Measurements from ENCODE around the gene CTNND2.
A peak's percentile ranks its signal among the peaks of the same experiment; 100 is the strongest.

Gene CTNND2

DNA sequence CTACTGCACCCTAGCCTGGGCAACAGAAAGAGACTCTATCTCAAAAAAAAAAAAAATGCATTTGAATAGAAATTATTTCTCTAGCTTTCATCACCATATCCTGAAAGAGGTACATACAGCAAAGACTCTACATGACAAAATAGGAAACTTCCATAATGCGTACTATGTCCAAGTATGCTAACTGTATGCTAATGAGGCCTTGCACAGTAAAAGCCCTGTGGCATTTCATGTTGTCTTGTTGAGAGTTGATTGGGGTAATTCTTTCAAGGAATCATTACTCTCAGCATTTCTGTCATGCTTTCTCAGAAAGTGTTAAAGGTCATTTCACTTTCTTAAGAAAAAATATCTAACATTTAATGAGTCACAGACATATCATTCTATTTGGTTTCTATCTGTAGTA is 393.4 kb downstream of the CTNND2 start:
- H3K9me3 ChIP-seq (ENCODE audit: control insufficient read depth, low read length): no peaks in the 10 kb centered on the region
- peaks cover 7% of the 10 kb centered on the region for H3K4me1 ChIP-seq (ENCODE audit: control insufficient read depth, insufficient read depth, low read length, poor library complexity, severe bottlenecking)
- H3K36me3 ChIP-seq (ENCODE audit: control insufficient read depth, insufficient read depth, low read length): no peaks in the 10 kb centered on the region
- H3K27ac ChIP-seq (ENCODE audit: low read depth, low read length, severe bottlenecking): no peak overlapping the region
- WGBS, 2 experiments (ENCODE audit: insufficient coverage in 2 of 2): 100% methylated on average over 1 of the region's 1 CpG; no CpG with 5 or more reads in 1 of the 2 experiments
- no peak overlapping the region for H3K4me3 ChIP-seq (ENCODE audit: extremely low read depth, insufficient read depth, low read length, poor library complexity, severe bottlenecking)

- Histone ChIP-seq H3K4me3 (ENCODE audit: extremely low read depth, insufficient read depth, low read length, poor library complexity, severe bottlenecking) (no peak overlapping the region), H3K36me3 (ENCODE audit: control insufficient read depth, insufficient read depth, low read length) (no peaks in the 10 kb centered on the region), H3K4me1 (ENCODE audit: control insufficient read depth, insufficient read depth, low read length, poor library complexity, severe bottlenecking) (peaks cover 7% of the 10 kb centered on the region), H3K27ac (ENCODE audit: low read depth, low read length, severe bottlenecking) (no peak overlapping the region), H3K9me3 (ENCODE audit: control insufficient read depth, low read length) (no peaks in the 10 kb centered on the region)
- WGBS, 2 experiments (ENCODE audit: insufficient coverage in 2 of 2): 85 to 93% methylated on average over 3 to 5 of the region's 7 CpGs
These were observed 394.5 kb downstream of the CTNND2 start for GRCh38 chr5:11509793-11510192.

DNA sequence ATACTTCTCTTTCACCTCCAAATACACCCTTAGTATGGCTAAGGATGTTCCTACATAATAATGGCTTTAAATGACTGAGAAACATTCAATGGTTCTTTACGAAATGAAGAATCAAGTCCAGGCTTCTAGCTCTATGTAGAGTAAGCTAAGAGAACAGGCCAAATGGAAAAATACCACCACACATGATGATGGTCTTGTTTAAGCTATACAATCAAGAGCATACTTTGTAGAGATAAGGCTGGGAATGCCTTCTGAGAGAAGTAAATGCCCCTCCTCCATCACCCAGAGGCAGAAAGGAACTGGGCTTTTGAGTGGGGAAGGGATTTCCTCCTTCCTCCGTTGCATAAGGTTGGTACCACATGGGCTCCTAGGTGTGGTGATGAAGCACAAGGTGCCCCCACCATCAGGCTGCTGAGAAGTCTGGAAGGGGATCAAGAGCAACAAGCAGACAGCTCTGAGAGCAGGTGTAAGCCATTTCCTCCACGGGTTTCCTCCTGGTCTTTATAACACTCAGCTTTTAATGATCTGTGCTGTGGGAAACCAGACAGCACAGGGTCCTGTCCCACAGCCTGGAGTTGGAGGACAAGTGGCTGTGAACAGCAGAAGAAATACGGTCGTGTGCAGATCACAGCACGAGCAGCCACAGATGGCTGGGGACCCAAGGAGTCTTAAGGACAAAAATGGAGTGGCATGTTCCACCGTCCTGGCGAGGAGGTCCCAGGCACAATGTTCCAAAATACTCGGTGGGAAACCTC is 396.9 kb downstream of the CTNND2 start:
- no peaks in the 10 kb centered on the region for H3K36me3 ChIP-seq (ENCODE audit: control insufficient read depth, insufficient read depth, low read length)
- H3K27ac ChIP-seq (ENCODE audit: low read depth, low read length, severe bottlenecking): no peak overlapping the region
- peaks cover 7% of the 10 kb centered on the region for H3K4me1 ChIP-seq (ENCODE audit: control insufficient read depth, insufficient read depth, low read length, poor library complexity, severe bottlenecking)
- no peak overlapping the region for H3K4me3 ChIP-seq (ENCODE audit: extremely low read depth, insufficient read depth, low read length, poor library complexity, severe bottlenecking)
- no peaks in the 10 kb centered on the region for H3K9me3 ChIP-seq (ENCODE audit: control insufficient read depth, low read length)
- 91 to 94% methylated on average over 6 of the region's 9 CpGs for WGBS, 2 experiments (ENCODE audit: insufficient coverage in 2 of 2)

GRCh38 chr5:11504886-11505193 is 399.4 kb downstream of the CTNND2 start:
- 85% methylated on average over 2 of the region's 3 CpGs; no CpG with 5 or more reads in 1 of the 2 experiments for WGBS, 2 experiments (ENCODE audit: insufficient coverage in 2 of 2)
- H3K36me3 ChIP-seq (ENCODE audit: control insufficient read depth, insufficient read depth, low read length): no peaks in the 10 kb centered on the region
- H3K27ac ChIP-seq (ENCODE audit: low read depth, low read length, severe bottlenecking): peak overlapping the region; percentile 59
- peaks cover 7% of the 10 kb centered on the region for H3K4me1 ChIP-seq (ENCODE audit: control insufficient read depth, insufficient read depth, low read length, poor library complexity, severe bottlenecking)
- no peak overlapping the region for H3K4me3 ChIP-seq (ENCODE audit: extremely low read depth, insufficient read depth, low read length, poor library complexity, severe bottlenecking)
- H3K9me3 ChIP-seq (ENCODE audit: control insufficient read depth, low read length): no peaks in the 10 kb centered on the region

- H3K36me3 ChIP-seq (ENCODE audit: control insufficient read depth, insufficient read depth, low read length): no peaks in the 10 kb centered on the region
- WGBS, 2 experiments (ENCODE audit: insufficient coverage in 2 of 2): 92 to 95% methylated on average over 6 to 7 of the region's 12 CpGs
- H3K27ac ChIP-seq (ENCODE audit: low read depth, low read length, severe bottlenecking): peak overlapping the region; percentile 59
- H3K4me3 ChIP-seq (ENCODE audit: extremely low read depth, insufficient read depth, low read length, poor library complexity, severe bottlenecking): no peak overlapping the region
- H3K9me3 ChIP-seq (ENCODE audit: control insufficient read depth, low read length): no peaks in the 10 kb centered on the region
- H3K4me1 ChIP-seq (ENCODE audit: control insufficient read depth, insufficient read depth, low read length, poor library complexity, severe bottlenecking): peaks cover 7% of the 10 kb centered on the region
These were observed 400.0 kb downstream of the CTNND2 start for GRCh38 chr5:11504065-11504885.

GRCh38 chr5:11502783-11503182 is 401.5 kb downstream of the CTNND2 start:
- H3K9me3 ChIP-seq (ENCODE audit: control insufficient read depth, low read length): no peaks in the 10 kb centered on the region
- no peak overlapping the region for H3K4me3 ChIP-seq (ENCODE audit: extremely low read depth, insufficient read depth, low read length, poor library complexity, severe bottlenecking)
- no peak overlapping the region for H3K27ac ChIP-seq (ENCODE audit: low read depth, low read length, severe bottlenecking)
- H3K36me3 ChIP-seq (ENCODE audit: control insufficient read depth, insufficient read depth, low read length): no peaks in the 10 kb centered on the region
- H3K4me1 ChIP-seq (ENCODE audit: control insufficient read depth, insufficient read depth, low read length, poor library complexity, severe bottlenecking): peaks cover 7% of the 10 kb centered on the region
- 100% methylated on average over 1 to 2 of the region's 2 CpGs for WGBS, 2 experiments (ENCODE audit: insufficient coverage in 2 of 2)

GRCh38 chr5:11497651-11498050 is 406.6 kb downstream of the CTNND2 start:
- Histone ChIP-seq H3K36me3 (ENCODE audit: control insufficient read depth, insufficient read depth, low read length) (no peaks in the 10 kb centered on the region), H3K9me3 (ENCODE audit: control insufficient read depth, low read length) (no peaks in the 10 kb centered on the region), H3K4me1 (ENCODE audit: control insufficient read depth, insufficient read depth, low read length, poor library complexity, severe bottlenecking) (no peaks in the 10 kb centered on the region), H3K4me3 (ENCODE audit: extremely low read depth, insufficient read depth, low read length, poor library complexity, severe bottlenecking) (no peak overlapping the region), H3K27ac (ENCODE audit: low read depth, low read length, severe bottlenecking) (no peak overlapping the region)
- WGBS, 2 experiments (ENCODE audit: insufficient coverage in 2 of 2): 78 to 100% methylated on average over 1 of the region's 1 CpG

DNA sequence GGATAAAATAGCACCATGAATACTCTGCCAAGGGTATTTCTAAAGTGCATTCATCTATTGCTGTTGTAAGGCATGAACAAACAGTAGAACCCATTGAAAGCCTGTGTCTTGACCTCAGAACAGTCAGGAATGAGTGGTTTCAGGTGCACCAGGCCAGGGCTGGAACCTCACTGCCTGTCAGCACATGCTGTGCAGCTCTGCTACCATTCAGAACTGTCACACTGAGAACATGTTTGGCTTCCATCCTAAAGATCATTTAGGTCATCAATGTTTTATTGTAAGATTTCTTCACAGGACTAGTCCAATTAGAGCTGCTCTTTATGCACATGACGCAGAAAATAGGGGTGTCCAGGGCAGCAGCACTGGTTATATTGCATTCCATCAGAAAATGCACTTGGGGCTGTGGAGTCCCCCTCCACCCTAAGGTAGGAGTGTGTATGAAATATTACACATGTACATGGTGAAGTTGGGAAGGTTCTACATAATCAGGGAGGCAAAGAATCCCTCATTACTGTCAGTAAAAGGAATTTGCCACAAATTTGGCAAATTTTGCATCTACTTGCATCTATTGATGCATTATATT is 408.0 kb downstream of the CTNND2 start:
- 88% methylated on average over 1 of the region's 1 CpG; no CpG with 5 or more reads in 1 of the 2 experiments for WGBS, 2 experiments (ENCODE audit: insufficient coverage in 2 of 2)
- Histone ChIP-seq H3K4me3 (ENCODE audit: extremely low read depth, insufficient read depth, low read length, poor library complexity, severe bottlenecking) (no peak overlapping the region), H3K27ac (ENCODE audit: low read depth, low read length, severe bottlenecking) (no peak overlapping the region), H3K36me3 (ENCODE audit: control insufficient read depth, insufficient read depth, low read length) (no peaks in the 10 kb centered on the region), H3K4me1 (ENCODE audit: control insufficient read depth, insufficient read depth, low read length, poor library complexity, severe bottlenecking) (no peaks in the 10 kb centered on the region), H3K9me3 (ENCODE audit: control insufficient read depth, low read length) (no peaks in the 10 kb centered on the region)

DNA sequence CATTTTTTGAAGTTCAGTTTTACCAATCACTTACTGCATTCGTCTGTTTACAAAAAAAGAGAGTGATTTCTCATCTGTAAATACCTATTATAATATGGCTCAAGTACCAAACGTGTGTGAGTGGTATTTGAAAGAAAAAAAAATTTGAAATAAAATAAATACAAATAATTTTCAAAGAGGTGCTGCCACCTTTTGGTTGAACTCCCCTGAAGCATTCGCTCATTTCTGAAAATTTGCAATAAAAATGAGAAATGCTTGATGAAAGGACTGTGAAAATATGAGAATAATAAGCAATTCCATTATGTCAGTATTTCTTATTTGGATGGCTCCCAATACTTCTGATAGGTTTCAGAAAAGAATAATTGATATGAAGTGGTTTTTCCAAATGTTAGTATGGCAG is 409.9 kb downstream of the CTNND2 start:
- Histone ChIP-seq H3K27ac (ENCODE audit: low read depth, low read length, severe bottlenecking) (no peak overlapping the region), H3K36me3 (ENCODE audit: control insufficient read depth, insufficient read depth, low read length) (no peaks in the 10 kb centered on the region), H3K4me3 (ENCODE audit: extremely low read depth, insufficient read depth, low read length, poor library complexity, severe bottlenecking) (no peak overlapping the region), H3K4me1 (ENCODE audit: control insufficient read depth, insufficient read depth, low read length, poor library complexity, severe bottlenecking) (no peaks in the 10 kb centered on the region), H3K9me3 (ENCODE audit: control insufficient read depth, low read length) (no peaks in the 10 kb centered on the region)
- no CpG with 5 or more reads among the region's 3 CpGs for WGBS, 2 experiments (ENCODE audit: insufficient coverage in 2 of 2)

GRCh38 chr5:11491404-11492075 is 412.7 kb downstream of the CTNND2 start:
- Histone ChIP-seq H3K9me3 (ENCODE audit: control insufficient read depth, low read length) (no peaks in the 10 kb centered on the region), H3K4me3 (ENCODE audit: extremely low read depth, insufficient read depth, low read length, poor library complexity, severe bottlenecking) (no peak overlapping the region), H3K27ac (ENCODE audit: low read depth, low read length, severe bottlenecking) (no peak overlapping the region), H3K4me1 (ENCODE audit: control insufficient read depth, insufficient read depth, low read length, poor library complexity, severe bottlenecking) (no peaks in the 10 kb centered on the region), H3K36me3 (ENCODE audit: control insufficient read depth, insufficient read depth, low read length) (no peaks in the 10 kb centered on the region)
- 83 to 91% methylated on average over 3 to 7 of the region's 7 CpGs for WGBS, 2 experiments (ENCODE audit: insufficient coverage in 2 of 2)

Measured in mesodermal cell (in vitro differentiated cells).